Gastrocnemius medialis (tissue), 4 donors: Measurements from ENCODE around the gene PLEKHN1. TPM values are rescaled to one million over a fixed set of nuclear protein-coding genes. Genes with fewer than 3 reads are reported as not detected.

Source experiments
- ATAC-seq, 2 donors: fragments of 150-250 bp; one replicate each; pipeline ENCODE4 v1.9.1; 2016
- DNase-seq, 2 donors: peaks; one replicate each; pipeline ENCODE4 v3.0.0-alpha.2; 2019
- H3K27ac ChIP-seq, 4 donors: fragments of 200-600 bp; sonication (generic); 1 replicate in 1 of 4; 2 replicates in 3 of 4; pipeline ENCODE4 v1.5.1; 2016 to 2018; ENCODE audit warnings: mild to moderate bottlenecking in 2 of 4, moderate library complexity in 1 of 4
- H3K27me3 ChIP-seq, 3 donors: fragments of 200-600 bp; sonication (generic) in 2 of 3; 1 replicate in 1 of 3; 2 replicates in 2 of 3; pipeline versions ENCODE4 v1.5.1 to v1.6.0; 2016 to 2019; ENCODE audit warnings: mild to moderate bottlenecking in 1 of 3, moderate library complexity in 1 of 3
- H3K36me3 ChIP-seq, 2 donors: fragments of 200-600 bp; sonication (generic) in 1 of 2; one replicate each; pipeline ENCODE4 v1.5.1; 2017 to 2018
- H3K4me1 ChIP-seq, 2 donors: fragments of 200-600 bp; sonication (generic) in 1 of 2; one replicate each; pipeline ENCODE4 v1.5.1; 2016 to 2017; ENCODE audit warnings: mild to moderate bottlenecking in 2 of 2
- H3K4me3 ChIP-seq, 4 donors: fragments of 200-600 bp; sonication (generic) in 3 of 4; 1 replicate in 1 of 4; 2 replicates in 3 of 4; pipeline ENCODE4 v1.5.1; 2016 to 2019; ENCODE audit warnings: mild to moderate bottlenecking in 2 of 4
- H3K9me3 ChIP-seq, 3 donors: fragments of 200-600 bp; sonication (generic) in 2 of 3; 1 replicate in 1 of 3; 2 replicates in 2 of 3; pipeline ENCODE4 v1.5.1; 2016 to 2019
- CTCF ChIP-seq, 5 experiments: fragments of 450-650 bp in 3 of 5; fragments of 200-600 bp in 2 of 5; sonication (generic) in 2 of 5; IDR thresholded peaks in 4 of 5; conservative IDR thresholded peaks in 1 of 5; 1 replicate in 4 of 5; 2 replicates in 1 of 5; pipeline ENCODE4 v1.5.1; 2016 to 2019; ENCODE audit warnings: antibody characterized with exemption in 5 of 5, mild to moderate bottlenecking in 3 of 5, moderate library complexity in 3 of 5
- POLR2A ChIP-seq, 2 donors: fragments of 450-650 bp; IDR thresholded peaks; one replicate each; pipeline ENCODE4 v1.6.1; 2017; ENCODE audit warnings: antibody characterized with exemption in 2 of 2, mild to moderate bottlenecking in 2 of 2, moderate library complexity in 2 of 2
- in situ Hi-C, 4 donors: fragments of 200-750 bp; cut with MboI; loops; one replicate each; pipeline versions ENCODE4 v1.15.0 to v1.8.0; 2017; ENCODE audit warnings: low sequenced_read_pairs in 4 of 4
- intact Hi-C: fragments of 100-400 bp; cut with DNase I; formaldehyde crosslinking; loops from one replicate; pipeline ENCODE4 v1.15.1; 2023; ENCODE audit warnings: low total_unique reads
- total RNA-seq, 4 donors: library from RNA; depleted of rRNA; stranded (reverse); fragments of >200 nt; gene quantifications; one replicate each; pipeline versions ENCODE4 v1.1.0 to v1.2.3, GENCODE V29; 2016

The PLEKHN1 gene
- total RNA-seq, 4 donors from 2014 or later = 0.23 TPM; not detected in 3

DNA sequence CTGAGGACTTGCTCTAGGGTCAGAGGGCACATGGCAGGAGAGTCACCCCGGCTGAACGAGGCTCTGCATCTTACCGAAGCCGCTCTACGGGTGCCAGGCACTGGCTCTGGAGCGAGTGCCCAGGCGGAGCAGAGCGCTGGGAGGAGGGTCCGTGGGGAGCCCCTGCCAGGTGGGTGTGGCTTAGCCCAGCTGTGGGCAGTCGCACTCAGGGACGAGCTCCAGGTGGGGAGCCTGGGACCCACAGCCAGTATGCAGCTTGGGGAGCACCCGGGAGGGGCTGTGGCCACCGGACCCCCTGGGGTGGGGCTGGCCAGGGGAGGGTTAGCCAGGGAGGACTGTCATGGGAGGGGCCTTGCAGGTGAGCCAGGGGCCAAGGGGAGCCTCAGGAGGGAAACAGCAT, 57.4 kb downstream of the PLEKHN1 start:
- in situ Hi-C loops = no loop called here
- Histone ChIP-seq H3K36me3 (no peaks in the 10 kb centered on the region), H3K9me3 (no peaks in the 10 kb centered on the region), H3K4me1 (peaks cover 3 to 9% of the 10 kb centered on the region in 2 donors), H3K27ac (no peak overlapping the region), H3K4me3 (no peak overlapping the region), H3K27me3 (peaks cover 6 to 10% (median 10%) of the 10 kb centered on the region in 3 donors)
- TF ChIP-seq POLR2A (IDR thresholded peaks at IDR 0.05) (no peak), CTCF (IDR thresholded peaks at IDR 0.05 in 4 of 5, conservative IDR thresholded peaks at IDR 0.05 in 1 of 5) (no peak)
- ATAC-seq = no peak
- intact Hi-C loops = no loop called here
- DNase-seq = no peak

GRCh38 chr1:1024149-1024770, 58.0 kb downstream of the PLEKHN1 start:
- Histone ChIP-seq H3K9me3 (no peaks in the 10 kb centered on the region), H3K36me3 (no peaks in the 10 kb centered on the region), H3K27me3 (peaks cover 6 to 10% (median 10%) of the 10 kb centered on the region in 3 donors), H3K4me1 (peaks cover 0 to 9% of the 10 kb centered on the region in 2 donors), H3K4me3 (no peak overlapping the region), H3K27ac (no peak overlapping the region)
- intact Hi-C loops (no loop called here), in situ Hi-C loops (no loop called here)
- TF ChIP-seq CTCF (IDR thresholded peaks at IDR 0.05 in 4 of 5, conservative IDR thresholded peaks at IDR 0.05 in 1 of 5) = no peak
- no peak for TF ChIP-seq POLR2A (IDR thresholded peaks at IDR 0.05)
- DNase-seq (no peak), ATAC-seq (no peak)

DNA sequence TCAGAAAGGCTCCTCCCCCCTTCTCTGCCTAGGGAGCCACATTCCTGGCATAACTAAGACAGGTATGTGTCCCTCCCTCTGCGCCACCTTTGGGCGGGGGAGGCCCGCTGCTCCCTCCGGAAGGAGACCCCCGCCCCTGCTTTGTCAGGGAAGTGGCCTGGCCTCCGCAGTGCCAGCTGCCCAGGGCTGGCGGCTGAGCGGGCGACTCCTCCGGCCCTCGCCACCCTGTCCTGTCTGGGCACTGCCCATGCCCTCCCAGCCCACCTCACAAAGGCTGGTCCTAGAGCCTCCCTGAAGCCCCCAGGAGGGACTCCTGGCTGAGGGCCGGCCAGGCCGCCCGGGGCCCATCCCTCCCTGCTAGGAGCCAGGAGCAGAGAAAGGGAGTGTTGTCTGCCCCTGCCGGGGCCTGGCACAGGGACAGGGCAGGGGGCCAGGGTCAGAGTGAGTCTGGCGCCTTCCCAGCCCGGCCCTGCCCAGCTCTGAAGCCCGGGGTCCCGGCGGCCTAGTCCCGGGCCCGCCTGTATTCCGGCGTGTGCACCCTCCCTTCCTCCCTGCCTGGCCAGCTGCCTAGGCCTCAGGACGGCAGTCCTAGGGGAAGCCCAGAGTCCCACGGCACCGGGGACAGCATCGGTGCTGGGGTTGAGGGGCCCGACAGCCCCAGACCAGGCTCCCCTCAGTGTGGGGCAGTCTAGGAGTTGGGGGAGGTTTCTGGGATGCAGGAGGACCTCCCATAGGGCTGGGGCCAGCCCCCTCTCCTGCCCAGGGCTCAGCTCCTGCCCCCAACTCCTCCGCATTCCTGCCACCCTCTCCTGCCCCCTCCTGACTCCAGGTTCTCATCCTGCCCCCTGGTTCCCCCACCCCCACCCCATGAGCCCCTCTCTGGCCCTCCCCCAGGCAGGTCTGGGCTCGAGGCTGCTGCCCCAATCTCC, 58.8 kb downstream of the PLEKHN1 start:
- in situ Hi-C loops (no loop called here), intact Hi-C loops (no loop called here)
- Histone ChIP-seq H3K27ac (no peak overlapping the region), H3K36me3 (no peaks in the 10 kb centered on the region), H3K4me3 (no peak overlapping the region), H3K9me3 (no peaks in the 10 kb centered on the region), H3K27me3 (peaks cover 6 to 10% (median 10%) of the 10 kb centered on the region in 3 donors), H3K4me1 (peaks cover 0 to 9% of the 10 kb centered on the region in 2 donors)
- no peak for TF ChIP-seq CTCF (IDR thresholded peaks at IDR 0.05 in 4 of 5, conservative IDR thresholded peaks at IDR 0.05 in 1 of 5)
- TF ChIP-seq POLR2A (IDR thresholded peaks at IDR 0.05) = no peak
- DNase-seq (no peak), ATAC-seq (no peak)

Other genes with a start within 250 kb of the PLEKHN1 start
- gene SAMD11, start 42.6 kb upstream of the PLEKHN1 start, total RNA-seq = under 1 TPM in 2 of 4 donors, not detected in 2; 0.17 to 0.38 TPM
- gene NOC2L, start 7.2 kb upstream of the PLEKHN1 start, total RNA-seq = 100 to 1,000 TPM in 1 of 4 donors, 10 to 100 TPM in 3; 47.4 to 115 (median 74.2) TPM
- 1 to 10 TPM; 1.3 to 5.7 (median 2.3) TPM for gene KLHL17, start 5.9 kb upstream of the PLEKHN1 start, total RNA-seq
- gene PERM1, start 15.6 kb downstream of the PLEKHN1 start, total RNA-seq = 100 to 1,000 TPM in 2 of 4 donors, 10 to 100 TPM in 2; 38.9 to 218 (median 98.8) TPM
- gene HES4, start 33.6 kb downstream of the PLEKHN1 start, total RNA-seq = 10 to 100 TPM in 2 of 4 donors, 1 to 10 TPM in 2; 6.4 to 17.4 (median 9.5) TPM
- 10 to 100 TPM in 2 of 4 donors, 1 to 10 TPM in 2; 4.3 to 37.6 (median 10.2) TPM for gene ISG15, start 47.0 kb downstream of the PLEKHN1 start, total RNA-seq
- 1 to 10 TPM; 2.0 to 3.8 (median 3.1) TPM for gene AGRN, start 53.6 kb downstream of the PLEKHN1 start, total RNA-seq
- gene RNF223, start 107.8 kb downstream of the PLEKHN1 start, total RNA-seq = not detected
- gene C1orf159, start 149.6 kb downstream of the PLEKHN1 start, total RNA-seq = 1 to 10 TPM; 2.8 to 6.4 (median 5.3) TPM
- under 1 TPM in 2 of 4 donors, not detected in 2; 0.13 to 0.16 TPM for gene TTLL10, start 207.4 kb downstream of the PLEKHN1 start, total RNA-seq
- not detected for gene TNFRSF18, start 240.1 kb downstream of the PLEKHN1 start, total RNA-seq
- gene TNFRSF4, start 247.7 kb downstream of the PLEKHN1 start, total RNA-seq = 1 to 10 TPM in 1 of 4 donors, under 1 TPM in 2, not detected in 1; 0.42 to 2.1 (median 0.46) TPM